Right ventricle myocardium superior (tissue), 1 donor: ENCODE data around the gene LPXN. TPM values are rescaled to one million over a fixed set of nuclear protein-coding genes. Genes with fewer than 3 reads are reported as not detected.

Experiments
- ATAC-seq: fragments of 200-7000 bp; cut with Tn5 transposase; one replicate; pipeline ENCODE4 v1.9.1; 2020; ENCODE audit warnings: mild to moderate bottlenecking; ENCODE audit not compliant: poor library complexity
- DNase-seq: peaks from one replicate; pipeline ENCODE4 v3.0.0-alpha.2; 2020
- intact Hi-C: fragments of 100-400 bp; cut with DNase I; formaldehyde crosslinking; loops from one replicate; pipeline ENCODE4 v1.11.2; 2022
- total RNA-seq: library from RNA; stranded (reverse); fragmentation: NEBNext Ultra II Directional; extraction: Animal tissue kit (Norgen Biotek cat#: 25700); gene quantifications from one replicate; pipeline ENCODE4 v1.2.1, GENCODE V29; 2021
- donor health status: DM: no; HTN: yes; CAD: no; lungs with severe emphysema.

The LPXN gene
- total RNA-seq, 1 donor from 2014 or later, result 3.1 TPM

DNA sequence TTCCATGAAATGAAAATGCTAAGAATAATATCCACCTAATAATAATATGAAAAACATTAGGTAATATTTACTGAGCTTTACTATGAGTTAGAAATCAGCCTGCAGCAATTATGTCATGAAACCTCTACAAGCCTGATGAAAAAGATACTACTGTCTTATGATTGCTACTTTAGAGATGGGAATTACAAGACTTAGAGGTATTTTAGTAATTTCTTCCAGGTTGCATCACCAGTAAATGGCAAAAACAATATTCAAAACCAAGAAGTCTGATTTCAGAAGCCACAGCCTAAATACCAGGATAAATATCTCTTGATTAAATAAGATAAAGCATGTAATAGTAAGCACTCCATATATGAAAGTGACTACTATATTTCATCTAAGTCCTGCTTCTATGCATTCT is 81.6 kb downstream of the LPXN start:
- ATAC-seq, result no peak
- no peak for DNase-seq
- intact Hi-C loops, result no loop called here

- ATAC-seq, result no peak
- intact Hi-C loops, result no loop called here
- DNase-seq, result no peak
Observed at GRCh38 chr11:58493676-58494075, 82.0 kb downstream of the LPXN start.

DNA sequence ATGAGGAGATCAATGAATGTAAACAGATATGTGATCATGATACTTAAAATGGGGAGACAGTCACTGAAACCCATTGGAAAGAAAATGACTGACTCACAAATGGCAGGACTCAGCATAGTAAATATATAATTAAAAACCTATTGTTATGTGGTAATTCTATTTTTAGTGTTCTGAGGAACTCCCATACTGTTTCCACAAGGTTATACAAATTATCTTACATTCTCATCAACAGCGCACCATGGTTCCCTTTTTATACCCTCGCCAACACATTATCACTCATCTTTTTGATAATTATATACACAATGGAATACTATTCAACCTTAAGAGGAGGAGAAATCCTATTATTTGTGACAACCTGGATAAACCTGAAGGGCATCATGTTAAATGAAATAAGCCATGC is 84.8 kb downstream of the LPXN start:
- DNase-seq (no peak), ATAC-seq (no peak)
- intact Hi-C loops, result no loop called here

GRCh38 chr11:58487170-58487569 is 88.5 kb downstream of the LPXN start:
- no peak for DNase-seq
- ATAC-seq, result no peak

GRCh38 chr11:58485961-58486360 is 89.7 kb downstream of the LPXN start:
- intact Hi-C loops, result no loop called here
- DNase-seq (no peak), ATAC-seq (no peak)

More at GRCh38 chr11:58487170-58487569, 88.5 kb downstream of the LPXN start:
- intact Hi-C loops, result no loop called here

Other genes with a start within 250 kb of the LPXN start
- gene OR5B17, start 216.8 kb downstream of the LPXN start, total RNA-seq, result not detected
- gene OR5B3, start 169.0 kb downstream of the LPXN start, total RNA-seq, result not detected
- not detected for gene OR5B2, start 147.7 kb downstream of the LPXN start, total RNA-seq
- gene OR5B12, start 133.6 kb downstream of the LPXN start, total RNA-seq, result not detected
- not detected for gene OR5B21, start 67.8 kb downstream of the LPXN start, total RNA-seq
- gene ZFP91, start 3.2 kb upstream of the LPXN start, total RNA-seq, result 57.3 TPM
- 0.73 TPM for gene CNTF, start 46.8 kb upstream of the LPXN start, total RNA-seq
- 0.22 TPM for gene GLYAT, start 156.1 kb upstream of the LPXN start, total RNA-seq